NCI-H748 treated with DMSO at 0.1 percent for 48 hours (cell line): ENCODE results near the gene UBE2D1.
A peak's percentile ranks its signal among the peaks of the same experiment; 100 is the strongest.

Experiments used
- DNase-seq: peaks from one replicate; lab custom pipeline; 2025; lab: John Stamatoyannopoulos, UW

The UBE2D1 gene

GRCh38 chr10:58341422-58341821, 6.6 kb downstream of the UBE2D1 start:
- no peak for DNase-seq

- DNase-seq, result no peak
These were observed 7.1 kb downstream of the UBE2D1 start for GRCh38 chr10:58341947-58342346.

- no peak for DNase-seq
These were observed 13.2 kb downstream of the UBE2D1 start for GRCh38 chr10:58347967-58348366.

- no peak for DNase-seq
These were observed 13.8 kb downstream of the UBE2D1 start for GRCh38 chr10:58348571-58349033.

GRCh38 chr10:58350023-58350422, 15.2 kb downstream of the UBE2D1 start:
- DNase-seq, result no peak

GRCh38 chr10:58350619-58351323, 16.0 kb downstream of the UBE2D1 start:
- DNase-seq, result peak; percentile 33

GRCh38 chr10:58351616-58352578, 17.1 kb downstream of the UBE2D1 start:
- no peak for DNase-seq

GRCh38 chr10:58352956-58353610, 18.3 kb downstream of the UBE2D1 start:
- DNase-seq, result no peak

GRCh38 chr10:58356756-58357155, 21.9 kb downstream of the UBE2D1 start:
- no peak for DNase-seq

GRCh38 chr10:58358314-58358933, 23.6 kb downstream of the UBE2D1 start:
- DNase-seq, result no peak

GRCh38 chr10:58358947-58359346, 24.1 kb downstream of the UBE2D1 start:
- DNase-seq, result no peak

- no peak for DNase-seq
These were observed 24.7 kb downstream of the UBE2D1 start for GRCh38 chr10:58359541-58359940.

GRCh38 chr10:58360412-58361004, 25.7 kb downstream of the UBE2D1 start:
- no peak for DNase-seq

- no peak for DNase-seq
These were observed 26.5 kb downstream of the UBE2D1 start for GRCh38 chr10:58361353-58361752.

- no peak for DNase-seq
These were observed 27.4 kb downstream of the UBE2D1 start for GRCh38 chr10:58362027-58362789.

- no peak for DNase-seq
These were observed 32.3 kb downstream of the UBE2D1 start for GRCh38 chr10:58367069-58367468.

GRCh38 chr10:58371473-58371872, 36.7 kb downstream of the UBE2D1 start:
- no peak for DNase-seq

GRCh38 chr10:58372607-58373441, 38.0 kb downstream of the UBE2D1 start:
- DNase-seq, result no peak

- no peak for DNase-seq
These were observed 38.6 kb downstream of the UBE2D1 start for GRCh38 chr10:58373442-58373827.

- DNase-seq, result no peak
These were observed 47.7 kb downstream of the UBE2D1 start for GRCh38 chr10:58382489-58382995.
